T-cell (primary cell): Measurements from ENCODE around the gene ZKSCAN5. TPM values are rescaled to one million over a fixed set of nuclear protein-coding genes. Genes with fewer than 3 reads are reported as not detected.

Experiments used
- ATAC-seq, 4 experiments: fragments of 200-7000 bp in 3 of 4; fragments of 150-1000 bp in 1 of 4; cut with Tn5 transposase; replicated peaks in 1 of 4; 1 replicate in 3 of 4; 2 replicates in 1 of 4; pipeline ENCODE4 v1.10.0; 2021; ENCODE audit warnings: moderate library complexity in 3 of 4, mild to moderate bottlenecking in 2 of 4, moderate number of reproducible peaks in 1 of 4
- CTCF ChIA-PET, 2 donors: fragments of 300-600 bp; sonication (Branson Sonifier 250); formaldehyde crosslinking; loops; one replicate each; lab custom pipeline; 2022; ENCODE audit warnings: antibody characterized with exemption in 2 of 2; lab: Charles Lee
- POLR2A ChIA-PET, 2 donors: fragments of 300-600 bp; sonication (Branson Sonifier 250); formaldehyde crosslinking; loops; one replicate each; lab custom pipeline; 2022; ENCODE audit warnings: antibody characterized with exemption in 2 of 2; lab: Charles Lee
- DNase-seq, 35 experiments: peaks; one replicate each; pipeline versions ENCODE4 v3.0.0 to v3.0.0-alpha.2; 2013 to 2023
- H3K27ac ChIP-seq: one replicate; pipeline ENCODE4 v1.5.1; 2013; ENCODE audit warnings: low read length
- H3K27me3 ChIP-seq, 2 experiments: replicated peaks in 1 of 2; 1 replicate in 1 of 2; 2 replicates in 1 of 2; pipeline versions ENCODE4 v1.6.1 to v1.7.0; 2013; ENCODE audit warnings: low read length in 1 of 2, mixed read lengths in 1 of 2; ENCODE audit not compliant: control insufficient read depth in 2 of 2, insufficient read depth in 2 of 2; ENCODE audit errors: extremely low read depth in 1 of 2
- H3K36me3 ChIP-seq, 2 donors: 1 replicate in 1 of 2; 2 replicates in 1 of 2; pipeline versions ENCODE4 v1.6.1 to v1.7.0; 2013; ENCODE audit warnings: low read length in 1 of 2; ENCODE audit not compliant: control insufficient read depth in 2 of 2, insufficient read depth in 1 of 2; ENCODE audit errors: extremely low read depth in 1 of 2
- H3K4me1 ChIP-seq, 2 experiments: 1 replicate in 1 of 2; 2 replicates in 1 of 2; pipeline versions ENCODE4 v1.6.1 to v1.7.0; 2013; ENCODE audit warnings: low read length in 2 of 2, mixed read lengths in 1 of 2; ENCODE audit not compliant: insufficient read depth in 2 of 2, control insufficient read depth in 1 of 2; ENCODE audit errors: extremely low read depth in 1 of 2
- H3K4me3 ChIP-seq, 2 donors: 1 replicate in 1 of 2; 2 replicates in 1 of 2; pipeline versions ENCODE4 v1.5.1 to v1.7.0; 2013; ENCODE audit warnings: mild to moderate bottlenecking in 2 of 2, low read length in 1 of 2, moderate library complexity in 1 of 2; ENCODE audit not compliant: control insufficient read depth in 1 of 2; ENCODE audit errors: extremely low read depth in 1 of 2
- H3K9me3 ChIP-seq: 2 replicates; pipeline ENCODE4 v1.7.0; 2013
- H3K27ac Mint-ChIP-seq, 2 donors: one replicate each; pipeline ENCODE4 v1.8.0; 2020 to 2021; ENCODE audit warnings: mild to moderate bottlenecking in 2 of 2, mixed read lengths in 2 of 2
- H3K27me3 Mint-ChIP-seq, 2 donors: one replicate each; pipeline ENCODE4 v1.8.0; 2021 to 2022; ENCODE audit warnings: mixed read lengths in 2 of 2
- H3K36me3 Mint-ChIP-seq: one replicate; pipeline ENCODE4 v1.8.0; 2021; ENCODE audit warnings: mixed read lengths
- H3K4me1 Mint-ChIP-seq, 3 donors: one replicate each; pipeline ENCODE4 v1.8.0; 2020 to 2022; ENCODE audit warnings: mixed read lengths in 3 of 3, mild to moderate bottlenecking in 1 of 3
- H3K4me3 Mint-ChIP-seq, 3 donors: one replicate each; pipeline ENCODE4 v1.8.0; 2020 to 2022; ENCODE audit warnings: mild to moderate bottlenecking in 3 of 3, mixed read lengths in 3 of 3, moderate library complexity in 3 of 3
- H3K9me3 Mint-ChIP-seq, 3 donors: one replicate each; pipeline ENCODE4 v1.8.0; 2020 to 2022; ENCODE audit warnings: mixed read lengths in 3 of 3
- WGBS: methylation state at CpG from one replicate; pipeline ENCODE4 v1.1.5; 2013; ENCODE audit warnings: missing lambda C conversion rate; ENCODE audit not compliant: insufficient coverage; 5-methylcytosine and 5-hydroxymethylcytosine counted together
- total RNA-seq, 35 experiments: library from RNA in 6 of 35; stranded (reverse) in 6 of 35; fragments of 120-200 nt in 1 of 35; gene quantifications; one replicate each; pipeline versions ENCODE4 v1.2.1 to v1.2.4 and lab custom pipeline; 2013 to 2026

Gene ZKSCAN5
- total RNA-seq, 5 donors from 2014 or later (not counting 1 experiment from before 2014, with no cell fraction given) = 5.4 to 9.1 (median 8.2) TPM

DNA sequence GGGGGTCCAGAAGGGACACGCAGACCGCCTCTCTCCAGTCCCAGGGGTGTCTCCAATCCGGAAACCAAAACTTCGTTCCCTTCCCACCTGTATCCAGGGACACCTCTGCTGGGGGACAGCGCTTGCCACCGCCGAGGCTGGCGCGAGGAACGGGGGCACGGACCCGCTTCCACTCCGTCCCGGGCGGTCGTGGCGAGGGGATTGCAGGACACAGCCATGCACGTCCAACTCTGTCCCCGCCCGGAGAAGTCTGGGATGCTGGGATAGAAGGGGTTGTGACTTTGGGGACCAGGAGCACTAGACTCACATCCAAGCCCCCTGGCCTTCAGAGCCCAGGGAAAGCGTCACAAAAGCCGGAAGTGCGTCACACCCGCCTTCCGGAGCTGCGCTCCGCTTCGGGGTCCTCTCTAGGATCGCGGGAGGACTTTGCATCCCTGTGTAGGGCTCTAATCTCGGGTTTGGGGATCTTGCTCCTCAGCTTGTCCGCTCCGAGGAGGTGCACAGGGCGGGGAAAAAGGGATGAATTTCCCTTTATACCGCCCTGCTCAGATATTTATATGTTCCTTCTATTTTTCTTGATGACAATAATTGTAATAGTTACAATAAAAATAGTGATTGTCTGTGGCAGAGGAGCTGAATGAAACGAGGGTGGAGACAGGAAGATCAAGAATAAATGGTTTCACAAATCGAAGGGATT lies 47.5 kb downstream of the ZKSCAN5 start, which contains the start of gene FAM200A:
Gene FAM200A, minus strand, starts transcription at position 348 of the 697 bp plus-strand sequence. CDS start 3,707 bp downstream, outside the sequence.
- H3K4me3 ChIP-seq = peak within 1 kb of the TSS; percentile 80 to 89
- peak within 1 kb of the TSS; percentile 85 to 92 for H3K27ac Mint-ChIP-seq
- H3K36me3 Mint-ChIP-seq = peaks cover 23% of the 10 kb centered on the region
- H3K27ac ChIP-seq = peak within 1 kb of the TSS; percentile 86
- H3K36me3 ChIP-seq = peaks cover 0 to 26% of the 10 kb centered on the region in 2 donors
- peaks cover 43 to 47% (median 46%) of the 10 kb centered on the region in 3 donors for H3K4me1 Mint-ChIP-seq
- POLR2A ChIA-PET = interaction anchor here in 1 of 2 donors (0.6 to 1.2 kb wide), 2 partner anchors 47 to 116 kb away, joined by 3 to 4 read pairs; partner anchors contain the start of gene ZKSCAN5
- H3K27me3 Mint-ChIP-seq = no peaks in the 10 kb centered on the region
- H3K27me3 ChIP-seq = no peaks in the 10 kb centered on the region
- WGBS = 0% methylated on average over 13 of the region's 37 CpGs
- H3K9me3 Mint-ChIP-seq = peaks cover 3% of the 10 kb centered on the region in 3 donors
- DNase-seq (peak; percentile 60 to 95 (median 86)), ATAC-seq (peak; percentile 97 to 100 (median 99))
- peaks cover 8 to 17% of the 10 kb centered on the region in 2 experiments for H3K4me1 ChIP-seq
- CTCF ChIA-PET = interaction anchor here in 1 of 2 donors (0.5 to 1.2 kb wide), 2 partner anchors 48 to 52 kb away, joined by 3 to 5 read pairs; partner anchors contain the start of gene ZKSCAN5
- peak within 1 kb of the TSS; percentile 90 to 94 (median 93) for H3K4me3 Mint-ChIP-seq
- H3K9me3 ChIP-seq = peaks cover 4% of the 10 kb centered on the region

DNA sequence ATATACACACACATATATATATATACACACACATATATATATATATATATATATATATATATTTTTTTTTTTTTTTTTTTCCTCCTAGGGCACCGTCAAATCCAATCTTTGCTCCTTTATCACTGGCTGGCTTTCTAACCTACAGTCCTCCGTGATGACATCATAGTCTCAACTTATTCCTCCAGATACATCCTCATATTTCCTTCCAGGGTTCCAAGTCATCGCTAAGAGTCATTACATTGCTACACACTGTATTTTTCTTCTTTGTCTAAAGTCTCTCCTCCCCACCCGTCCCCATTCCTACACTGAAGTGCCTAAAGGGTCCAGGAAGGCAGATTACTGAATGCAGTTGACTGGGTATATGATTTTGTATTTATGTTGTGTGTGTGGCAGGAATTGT lies 48.6 kb downstream of the ZKSCAN5 start:
- H3K4me1 Mint-ChIP-seq = peaks cover 55 to 58% (median 57%) of the 10 kb centered on the region in 3 donors
- ATAC-seq = no peak
- ChIA-PET POLR2A (interaction anchor here in 1 of 2 donors (1.1 kb wide), 1 partner anchor 48 kb away, joined by 3 read pairs; no protein-coding TSS in a partner anchor), CTCF (no interaction called here)
- peaks cover 0 to 20% of the 10 kb centered on the region in 2 donors for H3K36me3 ChIP-seq
- H3K27me3 Mint-ChIP-seq = no peaks in the 10 kb centered on the region
- peak overlapping the region; percentile 6 to 94 (median 25) for H3K4me3 Mint-ChIP-seq
- H3K4me1 ChIP-seq = peaks cover 16 to 28% of the 10 kb centered on the region in 2 experiments
- H3K9me3 Mint-ChIP-seq = peaks cover 0 to 3% (median 3%) of the 10 kb centered on the region in 3 donors
- H3K27ac Mint-ChIP-seq = peak overlapping the region in 1 of 2 donors; percentile 5
- DNase-seq = no peak
- H3K36me3 Mint-ChIP-seq = peaks cover 20% of the 10 kb centered on the region
- no peak overlapping the region for H3K4me3 ChIP-seq
- H3K27ac ChIP-seq = no peak overlapping the region
- WGBS = 100% methylated on average over 2 of the region's 4 CpGs
- no peaks in the 10 kb centered on the region for H3K27me3 ChIP-seq
- H3K9me3 ChIP-seq = peaks cover 4% of the 10 kb centered on the region

DNA sequence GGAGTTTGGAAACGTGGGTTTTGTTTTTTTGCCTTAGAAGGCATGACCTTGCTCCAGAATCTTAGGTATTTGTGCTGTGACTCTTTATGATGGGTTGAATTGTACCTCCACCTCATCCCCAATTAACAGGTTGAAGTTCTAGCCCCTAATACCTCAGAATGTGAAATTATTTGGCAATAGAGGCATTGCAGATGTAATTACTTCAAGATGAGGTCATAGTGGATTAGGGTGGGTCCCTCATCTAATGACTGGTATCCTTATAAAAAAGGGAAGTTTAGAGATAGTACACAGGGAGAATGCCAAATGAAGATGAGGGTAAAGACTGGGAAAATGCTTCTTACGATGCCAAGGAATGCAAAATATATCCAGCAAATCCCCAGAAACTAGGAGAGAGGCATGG lies 50.5 kb downstream of the ZKSCAN5 start:
- ChIA-PET CTCF (no interaction called here), POLR2A (no interaction called here)
- no peaks in the 10 kb centered on the region for H3K27me3 ChIP-seq
- Mint-ChIP-seq H3K36me3 (peaks cover 11% of the 10 kb centered on the region), H3K4me1 (peaks cover 54 to 59% (median 58%) of the 10 kb centered on the region in 3 donors), H3K27ac (peak overlapping the region; percentile 3 to 23), H3K27me3 (no peaks in the 10 kb centered on the region), H3K9me3 (no peaks in the 10 kb centered on the region), H3K4me3 (no peak overlapping the region)
- H3K9me3 ChIP-seq = no peaks in the 10 kb centered on the region
- DNase-seq (no peak), ATAC-seq (no peak)
- H3K4me1 ChIP-seq = peaks cover 21 to 39% of the 10 kb centered on the region in 2 experiments
- no CpG with 5 or more reads among the region's 2 CpGs for WGBS
- H3K27ac ChIP-seq = no peak overlapping the region
- peaks cover 0 to 18% of the 10 kb centered on the region in 2 donors for H3K36me3 ChIP-seq
- no peak overlapping the region for H3K4me3 ChIP-seq

- no peaks in the 10 kb centered on the region for H3K9me3 Mint-ChIP-seq
Measured at GRCh38 chr7:99557196-99557607, 52.7 kb downstream of the ZKSCAN5 start.

DNA sequence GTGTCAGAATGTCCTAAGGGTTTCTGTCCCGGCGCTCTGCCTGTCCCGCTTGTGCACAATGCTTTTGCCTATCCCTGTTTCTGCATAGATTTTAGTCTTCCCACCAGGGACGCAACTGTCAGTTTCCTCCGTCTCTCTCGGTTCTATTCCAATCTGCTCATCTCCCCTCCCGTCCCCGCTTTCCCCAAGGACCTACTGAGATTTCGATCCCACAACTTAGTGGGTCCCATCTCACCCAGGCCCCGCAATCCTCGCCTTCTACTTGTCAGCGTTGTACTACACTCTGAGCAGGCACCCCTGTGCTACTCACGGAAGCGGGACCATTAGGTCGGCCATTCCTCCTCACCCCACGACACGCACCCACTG lies 53.5 kb downstream of the ZKSCAN5 start:
- CTCF ChIA-PET = interaction anchor here in 1 of 2 donors (1.0 kb wide), 1 partner anchor 59 kb away, joined by 5 read pairs; the partner anchor contains the start of gene ZSCAN25
- WGBS = 0% methylated on average over 12 of the region's 17 CpGs
- peaks cover 9 to 45% of the 10 kb centered on the region in 2 donors for H3K36me3 ChIP-seq
- ATAC-seq (peak; percentile 70 to 74 (median 72)), DNase-seq (no peak)
- no peaks in the 10 kb centered on the region for H3K9me3 ChIP-seq
- H3K27ac ChIP-seq = peak overlapping the region; percentile 95
- H3K4me1 ChIP-seq = peaks cover 14 to 34% of the 10 kb centered on the region in 2 experiments
- peak overlapping the region; percentile 93 to 99 (median 99) for H3K4me3 Mint-ChIP-seq
- POLR2A ChIA-PET = interaction anchor here (0.6 to 1.7 kb wide), 6 partner anchors 53 to 543 kb away, joined by 3 to 12 read pairs (median 3); partner anchors contain the start of gene ZKSCAN5 (in 2 of the 2)
- peak overlapping the region; percentile 99 to 100 for H3K27ac Mint-ChIP-seq
- peak overlapping the region; percentile 85 to 98 for H3K4me3 ChIP-seq
- peaks cover 58 to 69% (median 61%) of the 10 kb centered on the region in 3 donors for H3K4me1 Mint-ChIP-seq
- peaks cover 33% of the 10 kb centered on the region for H3K36me3 Mint-ChIP-seq
- no peaks in the 10 kb centered on the region for H3K27me3 ChIP-seq
- no peaks in the 10 kb centered on the region for H3K9me3 Mint-ChIP-seq
- no peaks in the 10 kb centered on the region for H3K27me3 Mint-ChIP-seq

More at GRCh38 chr7:99557196-99557607, 52.7 kb downstream of the ZKSCAN5 start:
- Histone ChIP-seq H3K27me3 (no peaks in the 10 kb centered on the region), H3K9me3 (no peaks in the 10 kb centered on the region), H3K4me3 (peak overlapping the region; percentile 85 to 98), H3K27ac (peak overlapping the region; percentile 95), H3K4me1 (peaks cover 18 to 34% of the 10 kb centered on the region in 2 experiments), H3K36me3 (peaks cover 7 to 38% of the 10 kb centered on the region in 2 donors)
- WGBS = no CpG with 5 or more reads among the region's 4 CpGs
- CTCF ChIA-PET = no interaction called here
- H3K4me1 Mint-ChIP-seq = peaks cover 57 to 67% (median 59%) of the 10 kb centered on the region in 3 donors
- DNase-seq (no peak), ATAC-seq (no peak)
- peaks cover 26% of the 10 kb centered on the region for H3K36me3 Mint-ChIP-seq
- H3K27me3 Mint-ChIP-seq = no peaks in the 10 kb centered on the region
- peak overlapping the region; percentile 99 to 100 for H3K27ac Mint-ChIP-seq
- POLR2A ChIA-PET = interaction anchor here (0.5 to 1.7 kb wide), 4 partner anchors 52 to 458 kb away, joined by 5 to 10 read pairs (median 6); partner anchors contain the start of genes ZKSCAN1 (in 1 of the 2) and ZKSCAN5 (in 1 of the 2)
- H3K4me3 Mint-ChIP-seq = peak overlapping the region; percentile 93 to 99 (median 99)
